Small intestine (tissue), 7 donors: ENCODE measurements around the gene EIF2D. TPM values are rescaled to one million over a fixed set of nuclear protein-coding genes. Genes with fewer than 3 reads are reported as not detected.
"Not testable (repeated sequence)": the region's sequence is repeated elsewhere in the genome, so short reads cannot be mapped to it uniquely, and the experiment has no call there.

Experiments
- DNase-seq, 2 donors: peaks; one replicate each; pipeline versions ENCODE4 v3.0.0 to v3.0.0-alpha.2; 2013
- FAIRE-seq: peaks from 2 replicates; lab custom pipeline; 2012; peaks lifted over from hg19 to GRCh38; lab: Jason Lieb, UNC
- H3K27ac ChIP-seq, 3 donors: one replicate each; pipeline ENCODE4 v1.5.1; 2013; ENCODE audit warnings: low read length in 2 of 3, mild to moderate bottlenecking in 2 of 3, control low read depth in 1 of 3, inconsistent platforms in 1 of 3, low read depth in 1 of 3, moderate library complexity in 1 of 3
- H3K27me3 ChIP-seq, 3 donors: one replicate each; pipeline ENCODE4 v1.6.1; 2013; ENCODE audit warnings: low read length in 3 of 3, inconsistent platforms in 1 of 3; ENCODE audit not compliant: control insufficient read depth in 3 of 3, insufficient read depth in 3 of 3
- H3K36me3 ChIP-seq, 3 donors: one replicate each; pipeline ENCODE4 v1.6.1; 2013; ENCODE audit warnings: low read length in 3 of 3, inconsistent platforms in 1 of 3, low read depth in 1 of 3, mild to moderate bottlenecking in 1 of 3, moderate library complexity in 1 of 3; ENCODE audit not compliant: control insufficient read depth in 3 of 3, insufficient read depth in 2 of 3
- H3K4me1 ChIP-seq, 3 donors: one replicate each; pipeline ENCODE4 v1.6.1; 2013; ENCODE audit warnings: low read length in 2 of 3, inconsistent platforms in 1 of 3, low read depth in 1 of 3, mild to moderate bottlenecking in 1 of 3, moderate library complexity in 1 of 3; ENCODE audit not compliant: control insufficient read depth in 3 of 3, insufficient read depth in 2 of 3
- H3K4me3 ChIP-seq, 3 donors: one replicate each; pipeline ENCODE4 v1.5.1; 2013; ENCODE audit warnings: low read length in 3 of 3, control low read depth in 1 of 3, inconsistent platforms in 1 of 3, low read depth in 1 of 3, mild to moderate bottlenecking in 1 of 3, moderate library complexity in 1 of 3
- H3K9me3 ChIP-seq, 2 donors: one replicate each; pipeline ENCODE4 v1.6.1; 2013; ENCODE audit warnings: low read depth in 1 of 2, low read length in 1 of 2; ENCODE audit not compliant: control insufficient read depth in 2 of 2, insufficient read depth in 1 of 2
- WGBS, 3 donors: extraction: QIAGEN DNeasy Blood & Tissue Kit; methylation state at CpG; one replicate each; pipeline ENCODE4 v1.1.7; 2013; 5-methylcytosine and 5-hydroxymethylcytosine counted together
- polyA plus RNA-seq, 4 donors: library from polyadenylated mRNA; stranded (reverse) in 3 of 4; unstranded in 1 of 4; fragments of 200-250 nt in 3 of 4; fragments of 120-200 nt in 1 of 4; gene quantifications; one replicate each; pipeline versions ENCODE4 v1.2.1 to v1.2.3, GENCODE V29; 2013
- donor health status: healthy with polysubstance abuse.
- donor health status: control.
- donor health status: control.
- donor health status: Bipolar disorder and iron deficiency.
- donor health status: healthy.

Gene EIF2D
- polyA plus RNA-seq, 4 donors: 21.6 to 46.4 (median 31.7) TPM

GRCh38 chr1:206631085-206631509, 18.8 kb upstream of the EIF2D start:
- peaks cover 0 to 8% (median 0%) of the 10 kb centered on the region in 3 donors for H3K27me3 ChIP-seq
- H3K27ac ChIP-seq: no peak overlapping the region
- peaks cover 0 to 14% (median 0%) of the 10 kb centered on the region in 3 donors for H3K4me1 ChIP-seq
- H3K36me3 ChIP-seq: no peaks in the 10 kb centered on the region
- WGBS, 3 donors: 19 to 30% (median 27%) methylated on average over 4 of the region's 4 CpGs
- no peak overlapping the region for H3K4me3 ChIP-seq
- FAIRE-seq: no peak
- H3K9me3 ChIP-seq: no peaks in the 10 kb centered on the region
- peak; percentile 51 to 61 for DNase-seq

- 0 to 38% (median 0%) methylated on average over 1 of the region's 1 CpG for WGBS, 3 donors
- peaks cover 0 to 4% (median 0%) of the 10 kb centered on the region in 3 donors for H3K4me1 ChIP-seq
- no peaks in the 10 kb centered on the region for H3K36me3 ChIP-seq
- no peak overlapping the region for H3K27ac ChIP-seq
- no peaks in the 10 kb centered on the region for H3K9me3 ChIP-seq
- no peak for DNase-seq
- FAIRE-seq: no peak
- no peak overlapping the region for H3K4me3 ChIP-seq
- H3K27me3 ChIP-seq: peaks cover 0 to 3% (median 0%) of the 10 kb centered on the region in 3 donors
These were observed 16.7 kb upstream of the EIF2D start for GRCh38 chr1:206628916-206629315.

- H3K36me3 ChIP-seq, H3K9me3 ChIP-seq, H3K27me3 ChIP-seq, FAIRE-seq, H3K4me3 ChIP-seq, H3K27ac ChIP-seq, H3K4me1 ChIP-seq, DNase-seq: not testable (repeated sequence)
- 95 to 98% (median 96%) methylated on average over 2 of the region's 2 CpGs for WGBS, 3 donors
These were observed 14.1 kb upstream of the EIF2D start for GRCh38 chr1:206626396-206626795.

- 51 to 63% (median 61%) methylated on average over 4 of the region's 4 CpGs for WGBS, 3 donors
- no peak for FAIRE-seq
These were observed 2.9 kb downstream of the EIF2D start for GRCh38 chr1:206609229-206609991.

GRCh38 chr1:206608108-206608698, 4.1 kb downstream of the EIF2D start:
- DNase-seq (peak; percentile 36 to 37), FAIRE-seq (no peak)
- no peak overlapping the region for H3K27ac ChIP-seq
- peaks cover 0 to 25% (median 2%) of the 10 kb centered on the region in 3 donors for H3K36me3 ChIP-seq
- no peaks in the 10 kb centered on the region for H3K9me3 ChIP-seq
- 66 to 73% (median 69%) methylated on average over 7 of the region's 7 CpGs for WGBS, 3 donors
- H3K27me3 ChIP-seq: no peaks in the 10 kb centered on the region
- no peak overlapping the region for H3K4me3 ChIP-seq
- H3K4me1 ChIP-seq: peaks cover 0 to 3% (median 2%) of the 10 kb centered on the region in 3 donors

More at GRCh38 chr1:206609229-206609991, 2.9 kb downstream of the EIF2D start:
- Histone ChIP-seq H3K4me1 (peaks cover 0 to 3% (median 2%) of the 10 kb centered on the region in 3 donors), H3K27me3 (no peaks in the 10 kb centered on the region), H3K9me3 (no peaks in the 10 kb centered on the region), H3K36me3 (peaks cover 0 to 18% (median 2%) of the 10 kb centered on the region in 3 donors), H3K27ac (no peak overlapping the region), H3K4me3 (no peak overlapping the region)
- DNase-seq: no peak

GRCh38 chr1:206606867-206607266, 5.4 kb downstream of the EIF2D start:
- H3K9me3 ChIP-seq: no peaks in the 10 kb centered on the region
- DNase-seq: peak in 1 of 2 donors; percentile 21
- no peak overlapping the region for H3K27ac ChIP-seq
- peaks cover 2 to 39% (median 11%) of the 10 kb centered on the region in 3 donors for H3K36me3 ChIP-seq
- no peaks in the 10 kb centered on the region for H3K27me3 ChIP-seq
- H3K4me1 ChIP-seq: peaks cover 0 to 3% (median 2%) of the 10 kb centered on the region in 3 donors
- H3K4me3 ChIP-seq: no peak overlapping the region
- FAIRE-seq: no peak
- WGBS, 3 donors: 60 to 67% (median 63%) methylated on average over 3 of the region's 3 CpGs

GRCh38 chr1:206604861-206605260, 7.4 kb downstream of the EIF2D start:
- Histone ChIP-seq H3K4me1 (no peaks in the 10 kb centered on the region), H3K4me3 (no peak overlapping the region), H3K9me3 (no peaks in the 10 kb centered on the region), H3K27ac (no peak overlapping the region), H3K36me3 (peaks cover 6 to 48% (median 15%) of the 10 kb centered on the region in 3 donors), H3K27me3 (no peaks in the 10 kb centered on the region)
- DNase-seq (peak; percentile 27 to 56), FAIRE-seq (no peak)
- WGBS, 3 donors: 35 to 70% (median 52%) methylated on average over 5 of the region's 5 CpGs

- peaks cover 22 to 67% (median 22%) of the 10 kb centered on the region in 3 donors for H3K36me3 ChIP-seq
- WGBS, 3 donors: 94 to 98% (median 96%) methylated on average over 3 of the region's 3 CpGs
- no peak for FAIRE-seq
- no peaks in the 10 kb centered on the region for H3K27me3 ChIP-seq
- no peak overlapping the region for H3K27ac ChIP-seq
- DNase-seq: no peak
- H3K4me1 ChIP-seq: no peaks in the 10 kb centered on the region
- no peak overlapping the region for H3K4me3 ChIP-seq
- H3K9me3 ChIP-seq: no peaks in the 10 kb centered on the region
These were observed 11.7 kb downstream of the EIF2D start for GRCh38 chr1:206600527-206600926.
